ENCODE results near the gene PLVAP. TPM values are rescaled to one million over a fixed set of nuclear protein-coding genes. Genes with fewer than 3 reads are reported as not detected.

Gene PLVAP
- total and polyA plus RNA-seq, 2 experiments from 2014 or later: not detected

GRCh38 chr19:17331045-17331558 lies 46.0 kb downstream of the PLVAP start (continued):
- TF ChIP-seq CTCF (conservative IDR thresholded peaks at IDR 0.05; ENCODE audit: low read depth in 2 of 2) (no peak), CREB1 (CRISPR knock-in tag; IDR thresholded peaks at IDR 0.05; ENCODE audit: low read depth) (no peak), EZH2phosphoT487 (IDR thresholded peaks at IDR 0.05; ENCODE audit: unreplicated experiment) (no peak), ZNF331 (CRISPR knock-in tag; IDR thresholded peaks at IDR 0.05; ENCODE audit: low read depth) (no peak), ETS1 (IDR thresholded peaks at IDR 0.05) (no peak), STAT1 (IDR thresholded peaks at IDR 0.05; ENCODE audit: unreplicated experiment) (no peak), ZNF114 (CRISPR knock-in tag; IDR thresholded peaks at IDR 0.05) (no peak)

- H3K36me3 Mint-ChIP-seq (ENCODE audit: low read depth): peaks cover 22% of the 10 kb centered on the region
- peak overlapping the region; percentile 44; the same call in 2 of the 3 replicates for H3K4me3 Mint-ChIP-seq
- DNase-seq (ENCODE audit: low spot score) (no peak), ATAC-seq (no peak)
- H3K27me3 Mint-ChIP-seq (ENCODE audit: insufficient read depth, low read depth, poor library complexity): peaks cover 22% of the 10 kb centered on the region
- Histone ChIP-seq H4K20me1 (replicated peaks; ENCODE audit: insufficient read depth) (no peaks in the 10 kb centered on the region), H3K4me3 (no peak overlapping the region), H3K9me2 (ENCODE audit: insufficient read depth) (no peaks in the 10 kb centered on the region), H3K36me3 (ENCODE audit: insufficient read depth) (no peaks in the 10 kb centered on the region), H3K4me2 (no peak overlapping the region), H3K79me2 (replicated peaks; ENCODE audit: insufficient read depth) (no peaks in the 10 kb centered on the region), H3K27me3 (ENCODE audit: insufficient read depth) (peaks cover 9% of the 10 kb centered on the region; the same call in 1 of the 2 replicates), H3K27ac (ENCODE audit: low read depth) (no peak overlapping the region), H3K4me1 (ENCODE audit: insufficient read depth) (peaks cover 16% of the 10 kb centered on the region), H2AFZ (no peak overlapping the region), H3F3A (replicated peaks; ENCODE audit: low read depth) (peaks cover 31% of the 10 kb centered on the region)
- no peak for TF ChIP-seq ZNF114 (CRISPR knock-in tag; IDR thresholded peaks at IDR 0.05)
- TF ChIP-seq POLR2AphosphoS5 (IDR thresholded peaks at IDR 0.05; ENCODE audit: low read depth): no peak
- TF ChIP-seq NANOG (IDR thresholded peaks at IDR 0.05; ENCODE audit: borderline replicate concordance): no peak
- TF ChIP-seq CREB1 (CRISPR knock-in tag; IDR thresholded peaks at IDR 0.05; ENCODE audit: low read depth): no peak
- TF ChIP-seq STAT1 (IDR thresholded peaks at IDR 0.05; ENCODE audit: unreplicated experiment): no peak
- TF ChIP-seq ZNF331 (CRISPR knock-in tag; IDR thresholded peaks at IDR 0.05; ENCODE audit: low read depth): no peak
- no peak for TF ChIP-seq ETS1 (IDR thresholded peaks at IDR 0.05)
- no peak for TF ChIP-seq EZH2phosphoT487 (IDR thresholded peaks at IDR 0.05; ENCODE audit: unreplicated experiment)
- TF ChIP-seq CTCF (conservative IDR thresholded peaks at IDR 0.05; ENCODE audit: low read depth in 2 of 2): no peak
- no peak for TF ChIP-seq REST (IDR thresholded peaks at IDR 0.05; ENCODE audit: unreplicated experiment)
- no peak for TF ChIP-seq EZH2 (IDR thresholded peaks at IDR 0.05; ENCODE audit: low read depth, unreplicated experiment)
- H3K27ac Mint-ChIP-seq: no peak overlapping the region
- H3K4me1 Mint-ChIP-seq: peaks cover 27% of the 10 kb centered on the region
- H3K9me3 Mint-ChIP-seq: peaks cover 5% of the 10 kb centered on the region; the same call in 2 of the 3 replicates
These were observed 46.7 kb downstream of the PLVAP start for GRCh38 chr19:17330262-17331044.
